Globus pallidus (tissue), 1 donor: Measurements from ENCODE around the gene LYG2.
"Not testable (repeated sequence)": the region's sequence is repeated elsewhere in the genome, so short reads cannot be mapped to it uniquely, and the experiment has no call there.

ENCODE experiments used
- DNase-seq: peaks from one replicate; pipeline ENCODE4 v3.0.0-alpha.2; 2015; ENCODE audit warnings: low spot score

LYG2 gene

DNA sequence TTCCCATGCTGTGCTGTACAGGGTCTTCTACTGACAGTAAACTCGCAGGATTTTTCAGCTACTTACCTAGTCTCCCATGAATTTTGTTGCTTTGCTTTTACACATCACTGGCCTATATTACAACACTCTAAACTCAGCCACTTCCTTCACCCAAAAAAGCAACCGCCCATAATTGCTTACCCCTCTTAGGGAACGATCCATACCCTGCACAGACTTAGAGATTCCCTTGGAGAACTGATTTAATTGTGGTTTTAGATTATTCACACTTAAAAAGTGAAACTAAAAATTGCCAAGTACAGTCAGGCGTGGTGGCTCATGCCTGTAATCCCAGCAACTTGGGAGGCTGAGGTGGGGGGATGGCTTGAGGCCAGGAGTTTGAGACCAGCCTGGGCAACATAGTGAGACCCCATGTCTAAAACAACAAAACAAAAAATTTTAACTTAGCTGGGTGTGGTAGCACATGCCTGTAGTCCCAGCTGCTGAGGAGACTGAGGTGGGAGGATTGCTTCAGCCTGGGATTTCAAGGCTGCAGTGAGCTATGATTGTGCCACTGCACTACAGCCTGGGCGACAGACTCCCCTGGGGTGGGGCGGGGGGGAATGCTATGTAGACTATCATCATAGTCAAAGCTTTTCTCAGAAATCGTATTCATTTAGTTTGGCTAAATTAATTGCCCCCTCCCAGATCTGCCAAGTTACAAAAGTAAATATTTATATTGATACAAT, 55.2 kb downstream of the LYG2 start:
- DNase-seq, result no peak

DNA sequence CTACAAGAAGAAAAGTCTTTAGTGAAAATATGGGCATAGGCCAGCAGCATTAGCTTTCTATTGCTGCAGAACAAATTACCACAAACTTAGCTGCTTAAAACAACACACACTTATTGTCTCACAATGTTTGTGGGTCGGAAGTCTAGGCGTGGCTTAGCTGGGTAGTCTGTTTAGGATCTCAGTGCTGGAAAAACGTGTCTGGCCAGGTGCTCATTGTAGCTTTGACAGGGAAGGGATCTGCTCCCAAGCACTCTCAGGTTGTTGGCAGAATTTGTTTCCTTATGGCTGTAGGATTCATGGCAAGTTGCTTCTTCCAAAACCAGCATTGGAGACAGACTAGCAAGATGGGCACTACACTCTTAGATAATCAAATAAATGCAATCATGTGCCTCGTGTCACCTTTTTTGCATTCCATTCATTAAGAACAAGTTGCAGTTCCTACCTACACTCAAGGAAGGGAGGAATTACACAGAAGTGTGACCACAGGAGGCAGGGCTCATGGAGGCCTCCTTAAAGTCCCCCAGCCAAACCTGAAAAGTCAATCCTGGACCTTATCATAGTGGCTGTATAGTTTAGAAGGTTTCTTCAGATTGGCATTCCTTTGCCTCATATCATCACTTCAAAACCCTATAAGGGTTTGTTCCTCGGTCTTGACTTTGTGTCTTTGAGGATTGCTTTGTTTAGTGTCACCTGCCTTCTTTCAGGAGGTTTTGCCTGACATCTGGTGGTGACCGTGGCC, 57.2 kb downstream of the LYG2 start:
- no peak for DNase-seq

DNA sequence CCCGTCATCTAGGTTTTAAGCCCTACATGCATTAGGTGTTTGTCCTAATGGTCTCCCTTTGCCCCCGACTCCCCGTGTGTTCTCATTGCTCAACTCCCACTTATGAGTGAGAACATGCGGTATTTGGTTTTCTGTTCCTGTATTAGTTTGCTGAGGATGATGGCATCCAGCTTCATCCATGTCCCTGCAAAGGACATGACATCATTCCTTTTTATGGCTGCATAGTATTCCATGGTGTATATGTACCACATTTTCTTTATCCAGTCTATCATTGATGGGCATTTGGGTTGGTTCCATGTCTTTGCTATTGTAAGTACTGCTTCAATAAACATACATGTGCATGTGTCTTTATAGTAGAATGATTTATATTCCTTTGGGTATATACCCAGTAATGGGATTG, 63.1 kb downstream of the LYG2 start:
- DNase-seq, result not testable (repeated sequence)
